ENCODE results near the gene USF2.

The USF2 gene

GRCh38 chr19:35327642-35328041 lies 58.9 kb downstream of the USF2 start:
- Histone ChIP-seq H4K20me1 (ENCODE audit: insufficient read depth, low read length) (peaks cover 7% of the 10 kb centered on the region; the same call in 1 of the 2 replicates), H3K27me3 (ENCODE audit: low read depth, low read length) (0 out of 2 replicates have a peak, but pooled peaks cover 3% of the 10 kb centered on the region), H3K4me2 (ENCODE audit: low read length) (no peak overlapping the region), H2AFZ (ENCODE audit: low read depth, low read length) (no peak overlapping the region), H3K4me3 (ENCODE audit: low read length) (no peak overlapping the region), H3K4me1 (ENCODE audit: low read length) (peaks cover 59% of the 10 kb centered on the region), H3K27ac (ENCODE audit: low read length) (no peak overlapping the region), H3K36me3 (replicated peaks; ENCODE audit: low read depth, low read length) (peaks cover 28% of the 10 kb centered on the region), H3K9me3 (ENCODE audit: insufficient read depth, low read length) (0 out of 2 replicates have a peak, but pooled peaks cover 4% of the 10 kb centered on the region), H3K9ac (ENCODE audit: low read length) (no peak overlapping the region), H3K79me2 (ENCODE audit: low read length) (peaks cover 37% of the 10 kb centered on the region)
- peak; percentile 47 for TF ChIP-seq CTCF (IDR thresholded peaks at IDR 0.05; ENCODE audit: low read depth, low read length)
- TF ChIP-seq EZH2phosphoT487 (IDR thresholded peaks at IDR 0.05; ENCODE audit: low read depth), result no peak

GRCh38 chr19:35328851-35329285 lies 60.1 kb downstream of the USF2 start, which contains the start of gene CD22:
Gene CD22, plus strand, starts transcription at chr19:35329187. Its CDS starts 2,854 bp downstream, at chr19:35332041.
- H3K27me3 ChIP-seq (ENCODE audit: low read depth, low read length), result no peaks in the 10 kb centered on the region
- 0 out of 2 replicates have a peak, but pooled peaks cover 4% of the 10 kb centered on the region for H3K9me3 ChIP-seq (ENCODE audit: insufficient read depth, low read length)
- H3K36me3 ChIP-seq (replicated peaks; ENCODE audit: low read depth, low read length), result peaks cover 40% of the 10 kb centered on the region
- H3K79me2 ChIP-seq (ENCODE audit: low read length), result peaks cover 49% of the 10 kb centered on the region
- H3K4me2 ChIP-seq (ENCODE audit: low read length), result peak within 1 kb of the TSS; percentile 91
- peaks cover 19% of the 10 kb centered on the region for H4K20me1 ChIP-seq (ENCODE audit: insufficient read depth, low read length)
- peak within 1 kb of the TSS; percentile 88 for H3K9ac ChIP-seq (ENCODE audit: low read length)
- peak within 1 kb of the TSS; percentile 82 for H3K4me3 ChIP-seq (ENCODE audit: low read length)
- TF ChIP-seq EZH2phosphoT487 (IDR thresholded peaks at IDR 0.05; ENCODE audit: low read depth), result no peak
- no peak for TF ChIP-seq CTCF (IDR thresholded peaks at IDR 0.05; ENCODE audit: low read depth, low read length)
- H2AFZ ChIP-seq (ENCODE audit: low read depth, low read length), result peak within 1 kb of the TSS; percentile 58
- peak within 1 kb of the TSS; percentile 86 for H3K27ac ChIP-seq (ENCODE audit: low read length)
- peaks cover 62% of the 10 kb centered on the region for H3K4me1 ChIP-seq (ENCODE audit: low read length)

- H3K4me1 ChIP-seq (ENCODE audit: low read length), result peaks cover 62% of the 10 kb centered on the region
- H3K9me3 ChIP-seq (ENCODE audit: insufficient read depth, low read length), result 0 out of 2 replicates have a peak, but pooled peaks cover 4% of the 10 kb centered on the region
- H2AFZ ChIP-seq (ENCODE audit: low read depth, low read length), result no peak overlapping the region
- H3K27me3 ChIP-seq (ENCODE audit: low read depth, low read length), result no peaks in the 10 kb centered on the region
- H3K4me2 ChIP-seq (ENCODE audit: low read length), result peak overlapping the region; percentile 91
- peak overlapping the region; percentile 88 for H3K9ac ChIP-seq (ENCODE audit: low read length)
- TF ChIP-seq CTCF (IDR thresholded peaks at IDR 0.05; ENCODE audit: low read depth, low read length) (no peak), EZH2phosphoT487 (IDR thresholded peaks at IDR 0.05; ENCODE audit: low read depth) (no peak)
- H3K4me3 ChIP-seq (ENCODE audit: low read length), result peak overlapping the region; percentile 82
- peaks cover 54% of the 10 kb centered on the region for H3K79me2 ChIP-seq (ENCODE audit: low read length)
- H3K27ac ChIP-seq (ENCODE audit: low read length), result peak overlapping the region; percentile 86
- peaks cover 45% of the 10 kb centered on the region for H3K36me3 ChIP-seq (replicated peaks; ENCODE audit: low read depth, low read length)
- H4K20me1 ChIP-seq (ENCODE audit: insufficient read depth, low read length), result peaks cover 20% of the 10 kb centered on the region
Measured at GRCh38 chr19:35329323-35329722, 60.6 kb downstream of the USF2 start.
